HFF-Myc (cell line): ENCODE measurements around the gene ETV7.

Experiments used
- DNase-seq: peaks from one replicate; pipeline ENCODE4 v3.0.0-alpha.2; 2011; ENCODE audit warnings: low read depth; ENCODE audit errors: extremely low read depth
- H3K4me3 ChIP-seq: replicated peaks from 2 replicates; pipeline ENCODE4 v1.5.1; 2011; ENCODE audit warnings: low read depth, mild to moderate bottlenecking, control low read depth, low read length
- CTCF ChIP-seq: IDR thresholded peaks from 2 replicates; pipeline ENCODE4 v1.5.1; 2012; ENCODE audit warnings: mild to moderate bottlenecking, low read depth, low read length, control low read depth; ENCODE audit errors: missing control alignments

Gene ETV7

GRCh38 chr6:36318690-36319435 is 68.6 kb downstream of the ETV7 start:
- DNase-seq, result no peak
- H3K4me3 ChIP-seq, result no peak overlapping the region
- TF ChIP-seq CTCF, result no peak

GRCh38 chr6:36317623-36318022 is 69.8 kb downstream of the ETV7 start:
- no peak for TF ChIP-seq CTCF
- H3K4me3 ChIP-seq, result no peak overlapping the region
- DNase-seq, result no peak
